Small intestine (tissue), 7 donors: ENCODE results near the gene ATP10A. TPM values are rescaled to one million over a fixed set of nuclear protein-coding genes. Genes with fewer than 3 reads are reported as not detected.

Experiments used
- DNase-seq, 2 donors: peaks; one replicate each; pipeline versions ENCODE4 v3.0.0 to v3.0.0-alpha.2; 2013
- FAIRE-seq: peaks from 2 replicates; lab custom pipeline; 2012; peaks lifted over from hg19 to GRCh38; lab: Jason Lieb, UNC
- H3K27ac ChIP-seq, 3 donors: one replicate each; pipeline ENCODE4 v1.5.1; 2013; ENCODE audit warnings: low read length in 2 of 3, mild to moderate bottlenecking in 2 of 3, control low read depth in 1 of 3, inconsistent platforms in 1 of 3, low read depth in 1 of 3, moderate library complexity in 1 of 3
- H3K27me3 ChIP-seq, 3 donors: one replicate each; pipeline ENCODE4 v1.6.1; 2013; ENCODE audit warnings: low read length in 3 of 3, inconsistent platforms in 1 of 3; ENCODE audit not compliant: control insufficient read depth in 3 of 3, insufficient read depth in 3 of 3
- H3K36me3 ChIP-seq, 3 donors: one replicate each; pipeline ENCODE4 v1.6.1; 2013; ENCODE audit warnings: low read length in 3 of 3, inconsistent platforms in 1 of 3, low read depth in 1 of 3, mild to moderate bottlenecking in 1 of 3, moderate library complexity in 1 of 3; ENCODE audit not compliant: control insufficient read depth in 3 of 3, insufficient read depth in 2 of 3
- H3K4me1 ChIP-seq, 3 donors: one replicate each; pipeline ENCODE4 v1.6.1; 2013; ENCODE audit warnings: low read length in 2 of 3, inconsistent platforms in 1 of 3, low read depth in 1 of 3, mild to moderate bottlenecking in 1 of 3, moderate library complexity in 1 of 3; ENCODE audit not compliant: control insufficient read depth in 3 of 3, insufficient read depth in 2 of 3
- H3K4me3 ChIP-seq, 3 donors: one replicate each; pipeline ENCODE4 v1.5.1; 2013; ENCODE audit warnings: low read length in 3 of 3, control low read depth in 1 of 3, inconsistent platforms in 1 of 3, low read depth in 1 of 3, mild to moderate bottlenecking in 1 of 3, moderate library complexity in 1 of 3
- H3K9me3 ChIP-seq, 2 donors: one replicate each; pipeline ENCODE4 v1.6.1; 2013; ENCODE audit warnings: low read depth in 1 of 2, low read length in 1 of 2; ENCODE audit not compliant: control insufficient read depth in 2 of 2, insufficient read depth in 1 of 2
- WGBS, 3 donors: extraction: QIAGEN DNeasy Blood & Tissue Kit; methylation state at CpG; one replicate each; pipeline ENCODE4 v1.1.7; 2013; 5-methylcytosine and 5-hydroxymethylcytosine counted together
- polyA plus RNA-seq, 4 donors: library from polyadenylated mRNA; stranded (reverse) in 3 of 4; unstranded in 1 of 4; fragments of 200-250 nt in 3 of 4; fragments of 120-200 nt in 1 of 4; gene quantifications; one replicate each; pipeline versions ENCODE4 v1.2.1 to v1.2.3, GENCODE V29; 2013
- donor health status: healthy with polysubstance abuse.
- donor health status: control.
- donor health status: control.
- donor health status: Bipolar disorder and iron deficiency.
- donor health status: healthy.

The ATP10A gene
- polyA plus RNA-seq, 4 donors: 0.27 to 2.8 (median 1.3) TPM; not detected in 1

- Histone ChIP-seq H3K27ac (no peak overlapping the region), H3K27me3 (no peaks in the 10 kb centered on the region), H3K4me3 (no peak overlapping the region), H3K36me3 (no peaks in the 10 kb centered on the region), H3K4me1 (no peaks in the 10 kb centered on the region), H3K9me3 (peaks cover 0 to 2% of the 10 kb centered on the region in 2 donors)
- FAIRE-seq (no peak), DNase-seq (peak in 1 of 2 donors; percentile 31)
- WGBS, 3 donors: 81 to 89% (median 86%) methylated on average over 5 of the region's 5 CpGs
These were observed 37.8 kb upstream of the ATP10A start for GRCh38 chr15:25900901-25901300.

DNA sequence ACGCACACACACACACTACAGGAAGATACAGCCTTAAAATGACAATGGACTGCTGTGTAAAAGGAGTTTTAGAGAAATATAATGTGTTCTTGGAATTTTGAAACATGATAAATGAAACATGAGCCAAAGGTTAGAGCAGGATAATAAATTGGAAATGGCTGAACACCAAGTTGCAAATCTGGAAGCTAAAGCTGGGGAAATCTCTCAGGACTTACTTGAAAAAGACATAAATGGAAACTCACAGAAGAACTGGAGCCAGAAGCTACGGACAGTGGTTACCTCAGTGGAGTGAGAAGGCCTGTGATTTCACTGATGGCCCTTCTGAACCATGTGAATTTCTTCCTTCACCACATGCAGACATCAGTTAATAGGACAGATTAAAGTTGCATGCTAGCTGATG lies 37.3 kb upstream of the ATP10A start:
- FAIRE-seq: no peak
- Histone ChIP-seq H3K9me3 (peaks cover 0 to 3% of the 10 kb centered on the region in 2 donors), H3K4me1 (no peaks in the 10 kb centered on the region), H3K27ac (no peak overlapping the region), H3K4me3 (no peak overlapping the region), H3K36me3 (no peaks in the 10 kb centered on the region), H3K27me3 (no peaks in the 10 kb centered on the region)
- no peak for DNase-seq
- 65 to 83% (median 81%) methylated on average over 2 of the region's 2 CpGs for WGBS, 3 donors

DNA sequence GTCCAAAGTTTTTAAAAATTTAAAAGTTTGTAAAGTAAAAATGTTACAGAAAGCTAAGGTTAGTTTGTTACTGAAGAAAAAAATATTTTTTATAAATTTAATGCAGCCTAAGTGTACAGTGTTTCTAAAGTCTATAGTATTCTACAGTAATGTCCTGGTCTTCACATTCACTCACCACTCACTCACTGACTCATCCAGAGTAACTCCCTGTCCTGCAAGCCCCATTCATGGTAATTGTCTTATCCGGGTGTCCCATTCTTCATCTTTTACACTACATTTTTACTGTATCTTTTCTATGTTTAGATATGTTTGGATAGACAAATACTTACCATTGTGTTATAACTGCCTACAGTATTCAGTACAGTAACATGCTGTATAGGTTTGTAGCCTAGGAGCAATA lies 36.7 kb upstream of the ATP10A start:
- WGBS, 3 donors: 59 to 93% (median 93%) methylated on average over 1 of the region's 1 CpG
- no peak for FAIRE-seq

GRCh38 chr15:25897658-25898057 lies 34.5 kb upstream of the ATP10A start:
- FAIRE-seq: no peak
- Histone ChIP-seq H3K27me3 (peaks cover 0 to 2% (median 0%) of the 10 kb centered on the region in 3 donors), H3K4me1 (no peaks in the 10 kb centered on the region), H3K36me3 (no peaks in the 10 kb centered on the region), H3K4me3 (no peak overlapping the region), H3K27ac (no peak overlapping the region), H3K9me3 (peaks cover 0 to 5% of the 10 kb centered on the region in 2 donors)
- DNase-seq: peak in 1 of 2 donors; percentile 39

More for the DNA sequence above, 36.7 kb upstream of the ATP10A start:
- DNase-seq: no peak
- Histone ChIP-seq H3K4me1 (no peaks in the 10 kb centered on the region), H3K36me3 (no peaks in the 10 kb centered on the region), H3K27me3 (no peaks in the 10 kb centered on the region), H3K4me3 (no peak overlapping the region), H3K9me3 (peaks cover 0 to 3% of the 10 kb centered on the region in 2 donors), H3K27ac (no peak overlapping the region)

GRCh38 chr15:25894371-25894902 lies 31.3 kb upstream of the ATP10A start:
- H3K36me3 ChIP-seq: no peaks in the 10 kb centered on the region
- DNase-seq (no peak), FAIRE-seq (no peak)
- H3K27me3 ChIP-seq: peaks cover 0 to 2% (median 0%) of the 10 kb centered on the region in 3 donors
- H3K27ac ChIP-seq: no peak overlapping the region
- no peak overlapping the region for H3K4me3 ChIP-seq
- 82 to 86% (median 85%) methylated on average over 3 of the region's 3 CpGs for WGBS, 3 donors
- H3K4me1 ChIP-seq: no peaks in the 10 kb centered on the region
- H3K9me3 ChIP-seq: peaks cover 0 to 5% of the 10 kb centered on the region in 2 donors

- no peak overlapping the region for H3K4me3 ChIP-seq
- H3K27ac ChIP-seq: no peak overlapping the region
- no peaks in the 10 kb centered on the region for H3K36me3 ChIP-seq
- no peak for DNase-seq
- 73 to 81% (median 74%) methylated on average over 5 of the region's 5 CpGs for WGBS, 3 donors
- peaks cover 0 to 5% of the 10 kb centered on the region in 2 donors for H3K9me3 ChIP-seq
- no peak for FAIRE-seq
- no peaks in the 10 kb centered on the region for H3K4me1 ChIP-seq
- peaks cover 0 to 2% (median 0%) of the 10 kb centered on the region in 3 donors for H3K27me3 ChIP-seq
These were observed 30.5 kb upstream of the ATP10A start for GRCh38 chr15:25893596-25893995.

DNA sequence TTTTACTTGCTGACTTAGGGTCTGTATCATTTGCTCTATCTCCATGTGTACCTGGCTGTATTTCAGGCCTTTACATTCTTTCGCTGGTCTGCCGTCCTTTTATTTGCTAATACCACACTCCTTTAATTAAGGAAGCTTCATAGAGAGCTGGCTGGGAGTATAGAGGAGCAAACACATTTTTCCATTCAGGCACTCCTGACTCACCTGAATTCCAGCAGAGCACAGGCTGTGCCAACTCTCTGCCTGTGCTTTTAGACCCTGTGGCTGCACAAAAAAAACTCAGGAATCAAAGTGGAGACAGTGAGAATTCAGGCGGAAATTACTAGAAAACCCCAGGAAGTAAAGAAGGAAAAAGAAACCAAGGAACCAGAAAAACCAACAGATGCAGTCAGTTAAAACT lies 29.0 kb upstream of the ATP10A start:
- Histone ChIP-seq H3K9me3 (peaks cover 0 to 5% of the 10 kb centered on the region in 2 donors), H3K27me3 (peaks cover 0 to 2% (median 0%) of the 10 kb centered on the region in 3 donors), H3K4me3 (no peak overlapping the region), H3K4me1 (no peaks in the 10 kb centered on the region), H3K36me3 (no peaks in the 10 kb centered on the region), H3K27ac (no peak overlapping the region)
- FAIRE-seq (no peak), DNase-seq (no peak)
- WGBS, 3 donors: 33 to 65% (median 38%) methylated on average over 3 of the region's 3 CpGs

DNA sequence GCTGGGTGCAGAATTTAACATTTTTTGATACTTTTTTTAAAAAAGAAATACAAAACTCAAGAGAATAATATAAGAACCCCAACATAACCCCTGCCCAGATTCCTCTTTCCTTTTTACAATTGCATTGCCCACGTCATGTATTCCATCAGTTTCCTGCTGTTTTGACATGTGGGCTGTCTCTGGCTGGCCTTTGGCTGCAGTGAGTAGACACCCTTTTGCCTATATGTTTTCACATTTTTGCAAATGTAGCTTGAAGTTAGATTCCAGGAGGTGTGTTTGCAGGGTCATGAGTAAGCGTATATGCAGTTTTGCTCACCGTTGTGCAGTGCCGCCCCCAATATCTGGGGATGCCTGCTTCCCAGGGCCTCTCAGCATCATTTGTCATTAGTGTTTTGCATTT lies 28.0 kb upstream of the ATP10A start:
- DNase-seq (no peak), FAIRE-seq (no peak)
- peaks cover 0 to 5% of the 10 kb centered on the region in 2 donors for H3K9me3 ChIP-seq
- H3K4me1 ChIP-seq: no peaks in the 10 kb centered on the region
- no peak overlapping the region for H3K4me3 ChIP-seq
- no peak overlapping the region for H3K27ac ChIP-seq
- no peaks in the 10 kb centered on the region for H3K36me3 ChIP-seq
- peaks cover 0 to 2% (median 0%) of the 10 kb centered on the region in 3 donors for H3K27me3 ChIP-seq
- 81 to 88% (median 88%) methylated on average over 4 of the region's 4 CpGs for WGBS, 3 donors

- FAIRE-seq: no peak
- 75 to 85% (median 78%) methylated on average over 5 of the region's 5 CpGs for WGBS, 3 donors
- DNase-seq: no peak
- Histone ChIP-seq H3K9me3 (peaks cover 0 to 4% of the 10 kb centered on the region in 2 donors), H3K27me3 (peaks cover 0 to 2% (median 0%) of the 10 kb centered on the region in 3 donors), H3K4me3 (no peak overlapping the region), H3K4me1 (no peaks in the 10 kb centered on the region), H3K36me3 (no peaks in the 10 kb centered on the region), H3K27ac (no peak overlapping the region)
These were observed 27.4 kb upstream of the ATP10A start for GRCh38 chr15:25890529-25890928.
